H9 (cell line): ENCODE results near the gene ZNF451. TPM values are rescaled to one million over a fixed set of nuclear protein-coding genes. Genes with fewer than 3 reads are reported as not detected.

Experiments
- DNase-seq: peaks from one replicate; pipeline ENCODE4 v3.0.0-alpha.2; 2017
- H2AFZ ChIP-seq: one replicate; pipeline ENCODE4 v1.6.1; 2013; ENCODE audit warnings: mild to moderate bottlenecking, low read length, control low read depth, moderate library complexity
- H2AK5ac ChIP-seq: 2 replicates; pipeline ENCODE4 v1.6.1; 2013; ENCODE audit warnings: low read length, control low read depth, mixed read lengths; ENCODE audit not compliant: insufficient read length
- H2BK120ac ChIP-seq: one replicate; pipeline ENCODE4 v1.6.1; 2013; ENCODE audit warnings: low read depth, mild to moderate bottlenecking, low read length, control low read depth, inconsistent platforms; ENCODE audit not compliant: poor library complexity, severe bottlenecking
- H2BK12ac ChIP-seq: 2 replicates; pipeline ENCODE4 v1.6.1; 2013; ENCODE audit warnings: low read length, control low read depth, mixed read lengths, low read depth; ENCODE audit not compliant: insufficient read length
- H2BK15ac ChIP-seq: 2 replicates; pipeline ENCODE4 v1.6.1; 2013; ENCODE audit warnings: low read depth, low read length, control low read depth
- H2BK20ac ChIP-seq: one replicate; pipeline ENCODE4 v1.6.1; 2013; ENCODE audit warnings: low read depth, mild to moderate bottlenecking, low read length, control low read depth, inconsistent platforms; ENCODE audit not compliant: poor library complexity, severe bottlenecking
- H2BK5ac ChIP-seq: 2 replicates; pipeline ENCODE4 v1.6.1; 2013; ENCODE audit warnings: low read length, control low read depth, mixed read lengths; ENCODE audit not compliant: insufficient read length
- H3K14ac ChIP-seq: 2 replicates; pipeline ENCODE4 v1.6.1; 2013; ENCODE audit warnings: low read length, control low read depth; ENCODE audit not compliant: insufficient read depth
- H3K18ac ChIP-seq: 2 replicates; pipeline ENCODE4 v1.6.1; 2013; ENCODE audit warnings: low read depth, mild to moderate bottlenecking, mixed read lengths, low read length, control low read depth; ENCODE audit not compliant: insufficient read length
- H3K23ac ChIP-seq: 2 replicates; pipeline ENCODE4 v1.6.1; 2013; ENCODE audit warnings: low read length, control low read depth, mixed read lengths, low read depth; ENCODE audit not compliant: insufficient read length
- H3K23me2 ChIP-seq: 2 replicates; pipeline ENCODE4 v1.6.1; 2013; ENCODE audit warnings: low read depth, mild to moderate bottlenecking, mixed read lengths, low read length, control low read depth; ENCODE audit not compliant: insufficient read length, poor library complexity, severe bottlenecking
- H3K27ac ChIP-seq: 2 replicates; pipeline ENCODE4 v1.5.1; 2013; ENCODE audit warnings: low read length, control low read depth, mixed read lengths, low read depth; ENCODE audit not compliant: insufficient read length
- H3K27me3 ChIP-seq: 2 replicates; pipeline ENCODE4 v1.6.1; 2013; ENCODE audit warnings: low read length, control low read depth, inconsistent platforms; ENCODE audit not compliant: insufficient read depth
- H3K4ac ChIP-seq: 2 replicates; pipeline ENCODE4 v1.6.1; 2013; ENCODE audit warnings: low read depth, mild to moderate bottlenecking, control low read depth, inconsistent platforms, low read length, moderate library complexity
- H3K4me1 ChIP-seq: 2 replicates; pipeline ENCODE4 v1.6.1; 2013; ENCODE audit warnings: low read length, control low read depth, inconsistent platforms; ENCODE audit not compliant: insufficient read depth
- H3K4me2 ChIP-seq: 2 replicates; pipeline ENCODE4 v1.6.1; 2013; ENCODE audit warnings: low read length, control low read depth, mixed read lengths; ENCODE audit not compliant: insufficient read length, insufficient read depth
- H3K56ac ChIP-seq: 2 replicates; pipeline ENCODE4 v1.6.1; 2013; ENCODE audit warnings: low read depth, mild to moderate bottlenecking, mixed read lengths, low read length, control low read depth; ENCODE audit not compliant: insufficient read length
- H3K79me1 ChIP-seq: 2 replicates; pipeline ENCODE4 v1.6.1; 2013; ENCODE audit warnings: low read depth, mild to moderate bottlenecking, moderate library complexity, low read length, control low read depth, inconsistent platforms; ENCODE audit not compliant: insufficient read depth, poor library complexity, severe bottlenecking
- H3K79me2 ChIP-seq: 2 replicates; pipeline ENCODE4 v1.6.1; 2013; ENCODE audit warnings: low read length, control low read depth, inconsistent platforms; ENCODE audit not compliant: insufficient read depth
- H3K9ac ChIP-seq: 2 replicates; pipeline ENCODE4 v1.6.1; 2013; ENCODE audit warnings: low read length, control low read depth, mixed read lengths; ENCODE audit not compliant: insufficient read length; ENCODE audit errors: extremely low read depth
- H3K9me3 ChIP-seq: one replicate; pipeline ENCODE4 v1.6.1; 2013; ENCODE audit warnings: low read depth, low read length, inconsistent platforms; ENCODE audit not compliant: control insufficient read depth
- H3T11ph ChIP-seq: one replicate; pipeline ENCODE4 v1.6.1; 2013; ENCODE audit warnings: mild to moderate bottlenecking, low read length, control low read depth, inconsistent platforms
- H4K20me1 ChIP-seq: one replicate; pipeline ENCODE4 v1.6.1; 2013; ENCODE audit not compliant: control insufficient read depth, insufficient read length, insufficient read depth
- H4K5ac ChIP-seq: 2 replicates; pipeline ENCODE4 v1.6.1; 2013; ENCODE audit warnings: low read depth, mild to moderate bottlenecking, mixed read lengths, low read length, control low read depth; ENCODE audit not compliant: insufficient read length
- H4K8ac ChIP-seq: replicated peaks from 2 replicates; pipeline ENCODE4 v1.6.1; 2013; ENCODE audit warnings: low read length, control low read depth, mixed read lengths, low read depth; ENCODE audit not compliant: insufficient read length
- H4K91ac ChIP-seq: 2 replicates; pipeline ENCODE4 v1.6.1; 2013; ENCODE audit warnings: low read depth, mild to moderate bottlenecking, moderate library complexity, mixed read lengths, low read length, control low read depth; ENCODE audit not compliant: insufficient read length
- H3K27ac Mint-ChIP-seq, 3 experiments: 2 replicates in 2 of 3; 3 replicates in 1 of 3; pipeline ENCODE4 v1.8.0; 2020 to 2021; ENCODE audit warnings: mixed read lengths in 3 of 3, mild to moderate bottlenecking in 1 of 3, moderate library complexity in 1 of 3
- H3K27me3 Mint-ChIP-seq: 2 replicates; pipeline ENCODE4 v1.8.0; 2021; ENCODE audit warnings: low read depth, mild to moderate bottlenecking, moderate library complexity, mixed read lengths
- H3K36me3 Mint-ChIP-seq, 3 experiments: 2 replicates in 2 of 3; 3 replicates in 1 of 3; pipeline ENCODE4 v1.8.0; 2020 to 2021; ENCODE audit warnings: low read depth in 3 of 3, mixed read lengths in 3 of 3; ENCODE audit not compliant: insufficient read depth in 1 of 3
- H3K4me1 Mint-ChIP-seq, 2 experiments: 2 replicates each; pipeline ENCODE4 v1.8.0; 2020; ENCODE audit warnings: mixed read lengths in 2 of 2
- H3K4me3 Mint-ChIP-seq, 2 experiments: 2 replicates in 1 of 2; 3 replicates in 1 of 2; pipeline ENCODE4 v1.8.0; 2020 to 2021; ENCODE audit warnings: mild to moderate bottlenecking in 2 of 2, mixed read lengths in 2 of 2, moderate library complexity in 1 of 2
- H3K9me3 Mint-ChIP-seq, 2 experiments: 2 replicates in 1 of 2; 3 replicates in 1 of 2; pipeline ENCODE4 v1.8.0; 2020; ENCODE audit warnings: mild to moderate bottlenecking in 2 of 2, mixed read lengths in 2 of 2, moderate library complexity in 1 of 2
- WGBS: extraction: QIAGEN DNeasy Blood & Tissue Kit; methylation state at CpG from one replicate; pipeline ENCODE4 v1.1.7; 2013; ENCODE audit warnings: missing lambda C conversion rate, low lambda C conversion rate, mixed read lengths; ENCODE audit not compliant: insufficient read length; ENCODE audit errors: extremely low coverage; 5-methylcytosine and 5-hydroxymethylcytosine counted together
- total RNA-seq: library from RNA; stranded (reverse); gene quantifications from 2 replicates; pipeline ENCODE4 v1.2.1, GENCODE V29; 2021
- TF ChIP-seq, protein P1 (sequence below): fragments of 200-600 bp; sonication (generic); conservative IDR thresholded peaks from 3 replicates; pipeline ENCODE4 v1.8.0; 2021; ENCODE audit warnings: antibody characterized with exemption, mild to moderate bottlenecking

ZNF451 gene
- total RNA-seq, 1 experiment from 2014 or later, result 71.2 TPM

DNA sequence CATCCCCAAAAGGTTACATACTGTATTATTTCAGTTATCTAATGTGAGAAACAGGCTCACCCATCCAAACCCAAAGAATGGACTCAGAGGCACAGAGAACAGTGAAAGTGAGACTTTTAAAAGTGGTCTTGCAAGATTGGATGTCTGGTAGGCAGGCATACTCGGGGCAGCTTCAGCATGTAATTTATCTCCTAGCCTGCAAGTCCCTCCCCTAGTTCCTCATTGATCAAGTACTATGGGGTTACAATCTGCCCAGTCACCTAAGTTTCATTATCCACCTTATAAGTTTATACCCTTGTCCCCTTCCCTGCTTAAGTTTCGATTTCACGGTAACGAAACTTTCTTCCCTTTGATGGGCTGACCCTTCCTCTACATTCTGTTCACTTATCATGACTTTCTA lies 20.8 kb upstream of the ZNF451 start:
- H3K4me1 Mint-ChIP-seq, result peaks cover 28 to 36% of the 10 kb centered on the region in 2 experiments
- 0 out of 5 replicates have a peak, but pooled peaks cover 0 to 3% of the 10 kb centered on the region in 2 experiments for H3K9me3 Mint-ChIP-seq
- H4K20me1 ChIP-seq, result no peaks in the 10 kb centered on the region
- WGBS, result no CpG with 5 or more reads among the region's 4 CpGs
- H4K8ac ChIP-seq, result no peak overlapping the region
- no peak overlapping the region for H2BK5ac ChIP-seq
- no peak overlapping the region for H2BK20ac ChIP-seq
- H2AFZ ChIP-seq, result no peak overlapping the region
- H3K23ac ChIP-seq, result no peak overlapping the region
- peaks cover 9 to 16% (median 12%) of the 10 kb centered on the region in 3 experiments; a peak in 6 of 7 replicates for H3K36me3 Mint-ChIP-seq
- no peak overlapping the region for H2BK120ac ChIP-seq
- H3K9me3 ChIP-seq, result no peaks in the 10 kb centered on the region
- H3K27ac Mint-ChIP-seq, result no peak overlapping the region; a peak in 1 of 7 replicates
- H3K4ac ChIP-seq, result no peak overlapping the region
- no peaks in the 10 kb centered on the region for H3K27me3 ChIP-seq
- no peak overlapping the region for H3K56ac ChIP-seq
- DNase-seq, result no peak
- no peak overlapping the region for H3K18ac ChIP-seq
- H3T11ph ChIP-seq, result no peak overlapping the region
- H3K4me2 ChIP-seq, result no peak overlapping the region
- no peak overlapping the region for H3K27ac ChIP-seq
- no peak overlapping the region for H3K4me3 Mint-ChIP-seq
- no peak overlapping the region for H2AK5ac ChIP-seq
- H3K9ac ChIP-seq, result no peak overlapping the region
- TF ChIP-seq, protein P1, sequence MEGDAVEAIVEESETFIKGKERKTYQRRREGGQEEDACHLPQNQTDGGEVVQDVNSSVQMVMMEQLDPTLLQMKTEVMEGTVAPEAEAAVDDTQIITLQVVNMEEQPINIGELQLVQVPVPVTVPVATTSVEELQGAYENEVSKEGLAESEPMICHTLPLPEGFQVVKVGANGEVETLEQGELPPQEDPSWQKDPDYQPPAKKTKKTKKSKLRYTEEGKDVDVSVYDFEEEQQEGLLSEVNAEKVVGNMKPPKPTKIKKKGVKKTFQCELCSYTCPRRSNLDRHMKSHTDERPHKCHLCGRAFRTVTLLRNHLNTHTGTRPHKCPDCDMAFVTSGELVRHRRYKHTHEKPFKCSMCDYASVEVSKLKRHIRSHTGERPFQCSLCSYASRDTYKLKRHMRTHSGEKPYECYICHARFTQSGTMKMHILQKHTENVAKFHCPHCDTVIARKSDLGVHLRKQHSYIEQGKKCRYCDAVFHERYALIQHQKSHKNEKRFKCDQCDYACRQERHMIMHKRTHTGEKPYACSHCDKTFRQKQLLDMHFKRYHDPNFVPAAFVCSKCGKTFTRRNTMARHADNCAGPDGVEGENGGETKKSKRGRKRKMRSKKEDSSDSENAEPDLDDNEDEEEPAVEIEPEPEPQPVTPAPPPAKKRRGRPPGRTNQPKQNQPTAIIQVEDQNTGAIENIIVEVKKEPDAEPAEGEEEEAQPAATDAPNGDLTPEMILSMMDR, result no peak
- H3K4me1 ChIP-seq, result peaks cover 9% of the 10 kb centered on the region; the same call in 1 of the 2 replicates
- no peaks in the 10 kb centered on the region for H3K79me2 ChIP-seq
- no peak overlapping the region for H4K91ac ChIP-seq
- no peak overlapping the region for H2BK15ac ChIP-seq
- no peak overlapping the region for H4K5ac ChIP-seq
- peaks cover 2% of the 10 kb centered on the region; the same call in 1 of the 2 replicates for H3K27me3 Mint-ChIP-seq
- H3K14ac ChIP-seq, result no peak overlapping the region
- H2BK12ac ChIP-seq, result no peak overlapping the region
- H3K23me2 ChIP-seq, result no peaks in the 10 kb centered on the region
- no peaks in the 10 kb centered on the region for H3K79me1 ChIP-seq
